RPMI8226 (cell line): ENCODE data around the gene HMG20A.
A peak's percentile ranks its signal among the peaks of the same experiment; 100 is the strongest.

Experiments used
- DNase-seq: peaks from one replicate; pipeline ENCODE4 v3.0.0-alpha.2; 2015

The HMG20A gene

DNA sequence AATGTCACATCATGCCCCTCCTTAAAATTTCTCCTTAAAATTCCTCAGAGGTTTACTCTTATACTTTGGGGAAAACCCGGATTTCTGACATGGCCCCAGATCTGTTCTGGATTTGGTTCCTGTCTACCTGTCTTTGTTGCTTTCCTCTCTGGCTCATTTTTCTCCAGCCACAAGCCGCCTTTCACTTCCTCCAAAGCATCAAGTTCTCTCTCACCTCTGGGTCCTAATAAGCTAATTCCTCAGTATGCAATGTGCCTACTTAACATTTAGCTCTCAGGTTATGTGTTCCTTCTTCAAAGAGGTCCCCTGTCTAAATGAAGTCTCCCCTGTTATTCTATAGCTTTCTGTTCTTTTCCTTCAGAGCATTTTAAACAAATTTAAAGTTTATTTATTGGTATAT is 16.1 kb downstream of the HMG20A start:
- DNase-seq = peak; percentile 31

DNA sequence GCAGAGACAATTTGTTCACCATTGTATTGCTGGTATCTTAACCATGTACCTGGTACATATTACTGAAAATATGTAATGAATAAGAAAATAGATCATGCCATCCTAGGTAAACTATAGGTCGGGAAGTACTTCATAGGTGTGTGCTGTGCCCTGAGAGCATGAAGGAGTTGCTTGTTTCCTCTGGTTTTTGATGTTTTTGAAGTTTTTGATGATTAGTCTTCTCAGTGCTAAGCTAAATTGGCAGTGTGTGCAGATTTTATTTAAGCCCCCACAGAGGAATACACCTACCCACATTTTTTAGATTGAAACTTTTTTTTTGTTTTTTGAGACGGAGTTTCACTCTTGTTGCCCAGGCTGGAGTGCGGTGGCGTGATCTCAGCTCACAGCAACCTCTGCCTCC is 16.6 kb downstream of the HMG20A start:
- no peak for DNase-seq

DNA sequence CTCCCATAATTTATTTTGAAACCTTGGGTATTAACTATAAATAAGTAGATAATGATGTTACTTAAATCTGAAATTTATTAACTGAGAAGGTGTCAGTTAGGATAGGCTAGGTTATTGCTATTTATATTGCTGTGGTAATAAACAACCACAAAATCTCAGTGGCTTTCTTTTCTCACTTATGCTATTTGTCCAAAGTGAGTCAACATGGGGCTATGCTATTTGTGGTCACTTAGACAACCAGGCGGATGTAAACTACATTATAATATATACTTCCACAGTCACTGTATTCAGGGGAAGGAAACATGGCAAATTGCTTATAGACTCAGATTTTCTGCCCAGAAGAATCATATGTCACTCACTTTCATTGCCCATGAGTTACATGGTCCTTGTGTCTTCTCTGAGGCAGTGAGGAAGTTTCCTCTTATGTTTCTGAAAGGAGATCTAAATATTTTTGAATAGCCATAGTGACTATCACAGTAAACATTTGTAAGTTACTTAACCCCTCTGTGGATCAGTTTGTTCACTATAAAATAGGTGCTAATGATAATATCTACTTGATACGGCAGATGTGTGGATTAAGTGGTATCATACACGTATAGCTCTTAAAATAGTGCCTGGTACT is 19.8 kb downstream of the HMG20A start:
- DNase-seq = no peak

DNA sequence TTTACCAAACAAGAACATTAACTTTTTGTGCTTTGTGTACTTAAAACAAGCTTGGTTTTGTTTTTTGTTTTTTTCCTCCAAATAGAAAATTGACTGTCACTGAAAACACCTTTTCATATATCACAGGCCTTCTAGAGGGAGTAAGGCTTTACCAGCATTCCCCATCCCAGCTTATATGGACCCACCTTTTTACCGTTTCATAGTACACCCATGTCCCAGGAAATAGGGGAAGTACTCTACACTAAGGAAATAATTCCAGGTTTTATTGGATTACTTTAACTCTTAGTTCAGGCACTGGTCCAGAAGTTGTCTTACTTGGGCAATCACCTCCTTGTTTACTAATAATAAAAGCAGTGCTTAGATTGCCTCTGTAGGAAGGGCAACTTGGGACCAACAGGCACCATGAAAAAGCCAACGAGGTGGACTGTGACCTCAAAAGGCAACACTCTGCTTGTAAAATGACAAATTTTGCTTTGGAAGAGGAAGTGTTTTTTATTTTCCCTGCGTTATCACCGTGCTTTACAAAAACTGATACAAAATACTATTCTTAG is 26.2 kb downstream of the HMG20A start:
- no peak for DNase-seq

DNA sequence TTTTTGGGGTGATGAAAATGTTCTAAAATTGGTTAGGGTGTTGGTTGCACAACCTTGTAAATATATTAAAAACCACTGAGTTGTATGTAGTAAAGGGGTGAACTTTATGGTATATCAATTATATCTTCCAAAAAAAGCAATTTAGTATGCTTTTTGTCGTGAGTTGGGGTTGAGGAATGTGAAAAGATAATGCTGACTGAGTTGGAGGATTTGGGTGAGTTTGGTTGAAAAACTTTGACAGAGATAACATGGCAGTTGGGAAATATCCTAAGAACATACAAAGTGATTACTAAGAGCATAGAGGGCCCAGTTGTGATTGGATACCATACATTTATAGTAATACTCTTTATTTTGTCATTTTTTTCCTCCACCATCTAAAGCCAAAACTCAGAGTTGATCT is 33.6 kb downstream of the HMG20A start:
- DNase-seq = no peak

DNA sequence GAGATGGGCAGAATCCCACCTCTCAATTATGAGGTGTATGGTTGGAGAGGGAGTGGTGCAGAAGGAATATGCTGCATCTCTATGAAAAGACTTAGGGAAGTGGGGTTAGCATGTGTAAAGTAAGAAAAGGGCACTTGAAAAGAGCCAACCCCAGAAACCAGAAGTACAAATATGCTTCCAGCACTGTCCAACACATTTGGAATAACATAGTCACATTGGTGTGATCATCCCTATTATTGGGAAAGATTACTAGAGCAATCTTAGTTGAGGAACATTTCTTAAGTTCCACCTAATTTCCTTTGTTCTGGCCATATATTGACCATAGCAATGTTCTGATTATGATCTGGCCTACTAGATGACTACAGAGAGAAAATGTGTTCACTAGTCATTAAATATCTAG is 34.3 kb downstream of the HMG20A start:
- DNase-seq = no peak

DNA sequence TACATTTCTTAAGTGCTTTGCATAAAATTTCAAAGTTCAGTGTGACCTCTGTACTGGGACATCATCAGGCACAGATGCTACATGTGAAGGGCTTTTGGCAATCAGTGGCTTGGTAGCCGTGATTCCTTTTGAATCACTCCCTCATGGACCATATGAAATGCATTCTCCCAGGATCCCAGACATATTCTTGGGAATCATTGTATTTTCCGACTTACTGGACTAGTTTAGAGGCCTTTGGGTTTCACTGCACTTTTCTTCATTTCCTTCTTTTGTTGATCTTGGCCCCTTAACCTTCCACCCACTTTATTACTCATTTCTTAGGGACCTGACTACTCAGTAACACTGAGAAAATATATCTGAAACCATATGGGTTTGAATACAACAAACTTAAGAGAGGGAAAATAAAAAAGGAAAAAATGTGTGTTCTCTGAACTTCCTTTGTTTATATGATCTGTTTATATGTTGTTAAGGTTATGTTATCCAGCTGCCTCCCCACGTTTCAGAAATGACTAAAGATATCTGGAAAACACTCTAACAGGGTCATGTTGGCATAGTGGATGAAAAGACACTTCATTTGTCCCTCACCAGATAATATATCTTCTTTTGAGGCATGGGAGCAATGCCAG is 35.1 kb downstream of the HMG20A start:
- no peak for DNase-seq

DNA sequence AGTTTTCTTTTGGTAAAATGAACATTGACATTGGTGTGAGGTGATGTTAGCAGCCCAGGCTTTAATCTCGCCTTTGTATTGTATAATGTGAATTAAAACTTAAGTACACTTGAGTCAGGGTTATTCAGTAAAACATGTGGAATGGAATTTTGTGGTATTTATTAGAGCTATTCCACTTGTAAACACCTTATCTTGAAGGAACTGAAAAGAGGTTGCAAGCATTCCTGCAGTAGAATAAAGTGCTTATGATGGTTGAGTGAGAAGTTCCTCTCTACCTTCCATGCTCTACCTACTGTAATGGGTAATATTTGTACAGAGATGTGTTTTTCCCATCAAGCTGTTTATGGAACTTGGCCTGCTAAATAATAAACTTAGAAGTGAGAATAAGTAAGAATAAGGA is 36.1 kb downstream of the HMG20A start:
- no peak for DNase-seq

DNA sequence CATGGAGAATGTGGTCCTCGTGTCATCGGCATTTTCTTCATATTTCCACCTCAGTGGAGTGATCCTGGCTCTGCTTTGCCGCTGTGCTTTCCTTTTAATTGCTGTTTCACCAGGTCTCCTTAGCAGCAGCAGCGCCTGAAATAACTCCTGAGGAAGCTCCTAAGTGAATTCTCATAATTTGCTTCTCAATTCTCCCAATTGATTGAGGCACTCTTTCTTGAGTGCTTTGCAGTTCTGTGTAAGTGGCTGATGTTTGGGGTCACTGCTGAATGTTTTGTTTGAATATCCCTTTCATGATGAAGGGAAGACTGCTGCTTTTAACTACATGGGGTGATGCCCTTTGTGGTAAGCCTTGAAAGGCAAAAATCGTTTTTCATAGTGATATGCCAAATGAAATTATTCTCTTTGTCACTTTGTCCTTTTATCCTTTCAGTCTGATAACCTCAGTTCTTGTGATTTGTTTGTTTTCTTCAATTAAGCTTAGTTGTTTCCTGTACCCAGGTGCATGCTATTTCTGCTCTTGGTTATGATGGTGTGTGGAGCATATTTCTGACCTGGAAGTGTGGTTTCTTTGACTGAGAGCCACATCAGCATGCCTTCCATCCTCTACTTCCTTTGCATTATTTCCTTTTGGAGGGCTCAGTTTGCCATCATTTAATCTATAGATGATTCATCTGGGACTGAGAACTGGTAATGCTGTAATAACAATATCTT is 36.7 kb downstream of the HMG20A start:
- DNase-seq = peak; percentile 73

DNA sequence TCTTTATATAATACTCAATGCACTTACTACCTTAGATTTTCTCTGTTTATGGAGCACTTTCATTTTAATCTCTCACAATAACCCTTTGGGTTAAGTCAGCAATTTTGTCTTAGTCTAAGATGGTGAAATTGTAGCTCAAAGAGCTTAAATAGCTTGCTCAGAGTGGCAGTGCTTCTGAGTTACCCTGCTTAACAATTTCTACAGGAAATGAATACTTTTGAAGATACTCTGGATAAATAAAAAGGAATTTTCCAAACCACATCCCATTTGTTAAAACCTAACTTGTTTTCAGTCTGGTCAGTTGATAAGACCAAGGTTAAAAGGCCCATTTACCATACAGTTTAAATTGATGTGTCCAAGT is 37.2 kb downstream of the HMG20A start:
- peak; percentile 50 for DNase-seq

DNA sequence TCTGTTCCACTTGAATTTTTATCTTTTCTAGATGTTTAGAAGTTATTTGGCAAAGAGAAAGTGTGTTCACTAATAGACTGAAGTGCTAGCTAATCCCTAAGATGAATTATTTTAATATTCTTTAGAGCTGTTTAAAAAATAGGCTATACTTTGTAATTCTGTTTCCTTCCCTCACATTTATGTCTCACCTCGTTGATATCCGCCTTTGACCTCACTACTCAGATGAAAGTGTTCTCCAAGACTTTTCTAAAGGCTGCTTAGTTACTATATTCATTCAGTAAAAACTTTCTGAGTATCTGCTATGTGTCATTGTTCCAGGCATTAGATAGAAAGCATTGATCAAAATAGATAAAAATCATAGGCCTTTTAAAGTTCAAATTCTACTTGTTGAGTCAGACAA is 38.3 kb downstream of the HMG20A start:
- DNase-seq = no peak

DNA sequence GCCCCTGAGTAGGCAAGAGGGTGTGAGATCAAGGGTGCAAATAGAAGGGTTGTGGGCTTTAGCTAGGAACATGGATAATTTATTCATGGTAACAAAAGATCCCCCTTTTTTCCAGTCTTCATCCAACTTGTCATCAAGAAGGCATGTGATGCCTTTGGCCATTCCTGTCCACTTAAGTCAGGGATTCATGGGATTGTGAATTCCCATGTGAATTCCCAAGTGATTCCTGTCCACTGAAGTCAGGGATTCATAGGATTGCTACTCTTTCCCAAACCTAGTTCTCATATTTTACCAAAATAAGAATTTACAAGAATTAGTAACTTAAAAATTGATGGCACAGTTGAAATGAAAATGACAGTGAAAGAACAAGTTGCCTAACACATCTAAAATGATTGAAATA is 40.8 kb downstream of the HMG20A start:
- no peak for DNase-seq

DNA sequence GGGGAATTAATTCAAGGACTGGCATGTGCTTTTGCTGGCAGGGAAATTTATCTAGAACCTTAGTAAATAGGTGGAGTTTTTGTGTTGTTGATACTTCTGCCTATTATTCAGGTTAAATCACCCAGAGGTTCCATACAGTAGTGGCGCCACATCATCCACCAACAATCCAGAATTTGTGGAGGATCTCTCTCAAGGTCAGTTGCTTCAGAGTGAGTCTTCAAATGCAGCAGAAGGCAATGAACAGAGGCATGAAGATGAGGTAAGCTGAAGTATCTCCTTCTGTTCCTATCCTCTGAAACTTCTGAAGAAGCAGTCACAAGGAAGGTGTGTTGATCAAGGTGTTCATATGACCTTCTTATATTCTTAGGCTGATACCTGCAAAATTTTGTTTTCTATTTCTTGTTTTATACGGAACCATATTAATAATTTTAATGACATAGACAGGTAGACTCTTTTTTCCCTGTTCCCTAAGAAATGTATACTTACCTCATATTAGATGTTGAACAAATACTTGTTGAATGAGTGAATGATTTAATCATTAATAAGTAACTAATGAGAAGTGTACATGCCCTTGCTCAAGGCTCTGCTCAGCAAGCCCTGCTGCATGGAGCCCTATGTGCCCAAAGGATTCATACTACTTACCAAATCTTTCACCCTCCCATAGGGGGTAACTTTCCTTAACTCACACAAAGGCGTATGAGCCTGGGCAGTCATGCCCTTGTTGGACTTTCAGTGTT is 43.6 kb downstream of the HMG20A start:
- no peak for DNase-seq

DNA sequence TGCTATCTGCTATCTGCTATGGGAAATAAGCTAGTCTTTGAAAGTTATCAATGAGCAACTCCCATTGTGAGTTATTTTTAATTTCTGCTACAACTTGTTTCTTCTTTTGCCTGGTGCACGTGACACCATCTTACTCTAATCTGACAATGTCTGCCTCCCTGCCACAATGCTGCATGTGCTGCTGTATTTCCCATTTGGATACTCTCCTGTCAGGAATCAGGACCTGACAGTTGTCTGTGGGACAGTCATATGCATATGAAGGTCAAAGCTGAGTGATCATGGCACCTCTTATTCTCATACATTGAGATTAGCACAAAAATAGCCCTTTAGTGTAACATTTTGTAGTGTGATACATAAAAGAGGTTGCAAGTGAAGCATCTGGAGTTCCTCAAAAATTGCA is 45.8 kb downstream of the HMG20A start:
- no peak for DNase-seq

DNA sequence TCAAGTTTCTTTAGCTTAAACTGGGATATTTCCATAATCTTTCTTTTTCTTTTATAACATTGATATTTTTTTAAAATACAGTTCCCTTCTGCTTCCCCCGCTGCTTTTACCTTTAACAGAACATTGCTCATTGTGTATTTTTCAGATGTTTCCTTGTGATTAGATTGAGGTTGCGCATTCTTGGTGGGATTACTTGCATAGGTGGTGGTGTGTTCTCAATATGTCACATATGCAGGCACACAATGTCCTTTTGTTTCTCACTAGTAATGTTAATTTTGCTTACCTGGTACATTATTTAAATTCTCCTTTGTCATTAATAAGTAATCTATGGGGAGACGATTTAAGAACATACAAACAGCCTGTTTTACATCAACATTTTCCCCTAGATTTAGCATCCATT is 48.2 kb downstream of the HMG20A start:
- no peak for DNase-seq

DNA sequence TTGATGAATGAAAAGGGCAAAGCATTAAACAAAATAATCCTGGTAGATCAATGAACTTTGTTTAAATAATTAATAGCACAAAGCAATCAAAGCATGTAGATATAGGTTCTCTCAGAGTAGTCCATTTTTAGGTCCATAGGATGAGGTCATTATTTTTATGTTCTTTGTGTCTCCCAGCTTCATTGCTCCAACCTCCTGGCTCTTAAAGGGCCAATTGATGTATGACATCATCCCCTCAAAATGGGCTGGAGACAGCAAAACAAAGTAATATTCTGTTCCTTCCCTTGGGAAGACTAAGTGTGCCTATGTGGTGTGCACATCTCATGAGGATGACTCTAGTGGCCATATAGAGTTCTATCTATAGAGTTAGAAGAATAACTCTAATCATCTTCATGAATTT is 49.5 kb downstream of the HMG20A start:
- no peak for DNase-seq

DNA sequence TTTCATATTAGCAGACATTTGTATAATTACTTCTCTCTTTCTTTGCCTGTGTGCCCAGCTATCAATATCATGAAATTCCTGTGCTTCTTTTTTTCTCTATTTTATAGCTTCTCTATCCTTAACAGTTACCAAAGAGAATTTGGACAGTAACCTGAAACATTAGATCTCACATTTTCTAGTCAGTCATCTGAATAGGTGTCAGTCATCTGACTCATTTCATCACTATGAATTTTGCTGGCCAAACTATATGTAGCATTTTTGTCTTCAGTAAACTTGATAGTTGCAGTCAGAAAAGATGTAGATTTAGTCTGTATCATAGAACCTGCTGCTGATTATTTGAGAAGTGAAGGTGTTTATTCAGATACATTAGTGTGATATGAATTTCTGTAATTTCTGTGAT is 52.6 kb downstream of the HMG20A start:
- no peak for DNase-seq

DNA sequence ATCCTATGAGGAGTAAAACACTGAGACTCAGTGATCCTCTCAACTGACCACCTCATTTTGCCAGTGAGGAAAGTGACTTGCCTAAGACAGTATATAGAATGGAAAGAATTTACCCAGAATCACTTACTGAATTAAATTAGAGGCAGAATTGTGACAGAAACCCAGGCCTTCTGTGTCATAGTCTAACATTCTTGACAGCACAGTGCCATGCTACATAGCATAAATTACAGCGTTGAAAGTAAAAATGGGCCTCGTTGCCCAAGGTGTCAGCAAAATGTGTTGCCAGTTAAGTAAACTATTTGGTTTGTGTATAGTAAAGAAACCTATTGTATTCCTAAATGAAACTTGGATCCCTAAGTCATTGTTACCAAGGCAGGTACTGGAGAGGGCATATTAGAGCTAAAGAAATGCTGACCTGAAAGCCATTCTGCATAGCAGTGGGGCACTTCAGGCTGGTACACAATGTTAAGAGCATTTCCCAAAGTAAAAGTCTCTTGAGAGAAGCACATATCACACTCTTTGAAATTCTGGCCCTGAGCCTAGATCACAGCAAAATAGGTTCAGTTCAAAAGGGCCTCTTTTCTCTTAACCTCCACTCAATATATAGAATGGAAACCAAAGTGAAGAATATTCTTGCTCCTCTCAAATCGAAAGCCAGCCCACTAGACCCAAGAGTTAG is 53.8 kb downstream of the HMG20A start:
- DNase-seq = no peak

DNA sequence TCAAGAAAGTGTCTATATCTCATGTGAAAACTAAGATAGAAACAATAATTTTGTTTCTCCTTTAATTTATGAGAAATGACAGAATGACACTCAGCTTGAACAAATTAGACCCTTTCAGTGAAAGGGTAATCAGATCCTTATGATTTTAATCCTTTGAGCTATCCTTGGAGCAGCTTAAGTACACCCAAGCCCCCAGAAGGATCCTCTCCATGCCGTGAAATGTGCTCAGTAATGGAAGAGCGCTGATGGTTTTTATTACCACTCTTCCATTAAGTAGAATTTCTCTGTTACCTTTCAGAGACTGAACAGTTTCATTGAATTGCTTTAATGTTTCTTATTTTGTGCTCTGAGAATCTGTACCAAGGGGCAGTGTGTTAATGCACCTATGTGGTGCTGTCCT is 54.3 kb downstream of the HMG20A start:
- DNase-seq = no peak

DNA sequence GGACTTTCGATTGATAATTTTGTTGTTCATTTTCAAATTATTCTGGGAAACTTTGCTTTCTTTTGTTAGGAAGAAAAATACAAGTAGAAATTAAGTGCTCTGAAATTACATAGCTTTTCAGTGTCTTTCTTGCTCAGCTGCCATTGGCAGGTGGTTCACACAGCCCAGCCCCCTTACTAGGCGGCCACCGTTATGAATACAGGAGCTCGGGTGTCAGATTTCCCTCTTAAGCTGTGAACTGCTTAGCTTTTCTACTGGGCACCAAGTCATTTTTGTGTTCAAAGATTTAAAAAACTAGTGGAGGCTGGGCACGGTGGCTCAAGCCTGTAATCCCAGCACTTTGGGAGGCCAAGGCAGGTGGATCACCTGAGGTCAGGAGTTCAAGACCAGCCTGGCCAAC is 55.2 kb downstream of the HMG20A start:
- no peak for DNase-seq

DNA sequence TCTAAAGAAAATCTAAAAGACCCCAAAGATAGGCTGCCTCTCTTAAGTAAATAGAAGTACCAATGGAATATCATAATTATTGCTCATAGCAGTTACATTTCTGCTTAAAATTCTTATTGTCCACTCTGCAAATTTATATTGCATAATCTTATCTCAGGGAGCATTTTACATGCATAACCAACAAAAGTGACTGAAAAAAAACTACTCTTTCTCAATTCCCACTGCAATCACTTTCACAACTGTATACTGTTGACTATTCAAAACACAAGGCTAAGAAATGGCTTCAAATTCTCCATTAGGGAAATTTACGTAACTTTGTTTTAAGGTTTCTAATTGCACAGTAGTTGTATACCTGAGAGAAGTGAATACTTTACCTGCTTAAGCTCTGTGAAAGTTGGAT is 56.3 kb downstream of the HMG20A start:
- DNase-seq = no peak

DNA sequence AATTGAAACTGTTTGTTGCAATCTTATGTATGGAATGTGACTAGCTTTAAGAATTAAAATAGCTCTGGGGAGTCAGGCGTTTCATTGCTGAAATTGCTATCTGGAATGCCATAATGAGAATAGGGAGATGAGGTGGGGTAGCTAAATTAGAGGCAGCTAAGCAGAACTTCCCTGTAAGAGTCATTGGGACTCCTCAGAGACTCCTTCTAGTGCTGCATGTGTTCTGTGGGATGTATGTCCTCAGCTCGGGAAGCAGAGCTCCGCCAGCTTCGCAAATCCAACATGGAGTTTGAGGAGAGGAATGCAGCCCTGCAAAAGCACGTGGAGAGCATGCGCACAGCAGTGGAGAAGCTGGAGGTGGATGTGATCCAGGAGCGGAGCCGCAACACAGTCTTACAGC is 57.4 kb downstream of the HMG20A start:
- DNase-seq = no peak

DNA sequence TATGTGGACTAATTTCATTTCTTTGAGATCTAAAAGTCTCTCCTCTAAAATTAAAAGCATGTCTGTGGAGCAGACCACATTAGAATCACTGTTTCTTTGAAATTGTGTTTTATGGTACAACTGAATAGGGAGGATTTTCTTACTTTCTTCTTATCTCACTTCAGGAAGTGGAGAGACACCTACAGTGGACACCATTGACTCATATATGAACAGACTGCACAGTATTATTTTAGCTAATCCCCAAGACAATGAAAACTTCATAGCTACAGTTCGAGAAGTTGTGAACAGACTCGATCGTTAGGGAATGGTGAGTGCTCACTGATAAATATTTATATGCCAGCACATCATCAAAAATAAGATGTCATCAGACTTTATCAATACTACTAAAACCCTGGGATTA is 58.3 kb downstream of the HMG20A start:
- DNase-seq = no peak
